HEK293 (cell line): ENCODE results near the gene CENPS.

ENCODE experiments used
- BCL11A ChIP-seq: fragments of 450-650 bp; formaldehyde crosslinking; IDR thresholded peaks from 2 replicates; pipeline ENCODE4 v1.5.1; 2016; ENCODE audit warnings: low read depth, missing biosample characterization, missing genetic modification characterization
- KLF1 ChIP-seq: fragments of 450-650 bp; formaldehyde crosslinking; IDR thresholded peaks from 2 replicates; pipeline ENCODE4 v1.5.1; 2016; ENCODE audit warnings: missing biosample characterization, missing genetic modification characterization
- SALL2 ChIP-seq: fragments of 450-650 bp; formaldehyde crosslinking; IDR thresholded peaks from 2 replicates; pipeline ENCODE4 v1.5.0; 2017; ENCODE audit warnings: missing biosample characterization, mild to moderate bottlenecking, missing genetic modification characterization, borderline replicate concordance
- SCRT2 ChIP-seq: fragments of 450-650 bp; formaldehyde crosslinking; IDR thresholded peaks from 2 replicates; pipeline ENCODE4 v1.5.1; 2016; ENCODE audit warnings: missing biosample characterization, missing genetic modification characterization
- TCF7L2 ChIP-seq: IDR thresholded peaks from 2 replicates; pipeline ENCODE4 v1.6.1; 2011; ENCODE audit warnings: low read depth, mild to moderate bottlenecking, inconsistent platforms, low read length, moderate library complexity, borderline replicate concordance
- TSHZ1 ChIP-seq: fragments of 450-650 bp; formaldehyde crosslinking; IDR thresholded peaks from 2 replicates; pipeline ENCODE4 v1.5.1; 2016; ENCODE audit warnings: missing biosample characterization, missing genetic modification characterization, borderline replicate concordance
- ZBTB17 ChIP-seq: fragments of 450-650 bp; formaldehyde crosslinking; IDR thresholded peaks from 2 replicates; pipeline ENCODE4 v1.5.1; 2016; ENCODE audit warnings: missing biosample characterization, missing genetic modification characterization
- ZBTB21 ChIP-seq: fragments of 450-650 bp; formaldehyde crosslinking; IDR thresholded peaks from 2 replicates; pipeline ENCODE4 v1.5.1; 2017; ENCODE audit warnings: missing biosample characterization, missing genetic modification characterization
- ZBTB49 ChIP-seq: fragments of 450-650 bp; formaldehyde crosslinking; IDR thresholded peaks from 2 replicates; pipeline ENCODE4 v1.5.1; 2016; ENCODE audit warnings: missing biosample characterization, missing genetic modification characterization, low read depth
- ZBTB6 ChIP-seq: fragments of 450-650 bp; formaldehyde crosslinking; IDR thresholded peaks from 2 replicates; pipeline ENCODE4 v1.5.1; 2017; ENCODE audit warnings: missing biosample characterization, missing genetic modification characterization
- ZBTB8A ChIP-seq: fragments of 450-650 bp; formaldehyde crosslinking; IDR thresholded peaks from 2 replicates; pipeline ENCODE4 v1.5.1; 2016; ENCODE audit warnings: missing biosample characterization, missing genetic modification characterization
- ZFP69B ChIP-seq: fragments of 450-650 bp; formaldehyde crosslinking; IDR thresholded peaks from 2 replicates; pipeline ENCODE4 v1.5.1; 2016; ENCODE audit warnings: missing biosample characterization, missing genetic modification characterization
- ZNF112 ChIP-seq: fragments of 450-650 bp; formaldehyde crosslinking; IDR thresholded peaks from 2 replicates; pipeline ENCODE4 v1.5.0; 2017; ENCODE audit warnings: missing biosample characterization, missing genetic modification characterization
- ZNF174 ChIP-seq: fragments of 450-650 bp; formaldehyde crosslinking; IDR thresholded peaks from 2 replicates; pipeline ENCODE4 v1.5.0; 2017; ENCODE audit warnings: missing biosample characterization, mild to moderate bottlenecking, missing genetic modification characterization
- ZNF19 ChIP-seq: fragments of 450-650 bp; formaldehyde crosslinking; IDR thresholded peaks from 2 replicates; pipeline ENCODE4; 2016; ENCODE audit warnings: missing biosample characterization, missing genetic modification characterization, low read depth
- ZNF366 ChIP-seq: fragments of 450-650 bp; formaldehyde crosslinking; conservative IDR thresholded peaks from 2 replicates; pipeline ENCODE4 v1.5.1; 2016; ENCODE audit warnings: missing biosample characterization, missing genetic modification characterization
- ZNF426 ChIP-seq: fragments of 450-650 bp; formaldehyde crosslinking; IDR thresholded peaks from 2 replicates; pipeline ENCODE4 v1.5.1; 2017; ENCODE audit warnings: missing biosample characterization, missing genetic modification characterization, mild to moderate bottlenecking, inconsistent platforms, moderate library complexity
- ZNF529 ChIP-seq: fragments of 450-650 bp; formaldehyde crosslinking; IDR thresholded peaks from 2 replicates; pipeline ENCODE4 v1.5.1; 2017; ENCODE audit warnings: missing genetic modification characterization, missing biosample characterization; ENCODE audit not compliant: insufficient replicate concordance
- ZNF530 ChIP-seq: fragments of 450-650 bp; formaldehyde crosslinking; IDR thresholded peaks from 2 replicates; pipeline ENCODE4 v1.5.1; 2016; ENCODE audit warnings: low read depth, missing biosample characterization, missing genetic modification characterization
- ZNF560 ChIP-seq: fragments of 450-650 bp; formaldehyde crosslinking; IDR thresholded peaks from 2 replicates; pipeline ENCODE4 v1.5.1; 2017; ENCODE audit warnings: missing biosample characterization, missing genetic modification characterization, borderline replicate concordance
- ZNF626 ChIP-seq: fragments of 450-650 bp; sonication (Bioruptor Pico); formaldehyde crosslinking; IDR thresholded peaks from 2 replicates; pipeline ENCODE4 v1.5.1; 2018; ENCODE audit warnings: missing biosample characterization, missing genetic modification characterization, inconsistent platforms
- ZNF747 ChIP-seq: fragments of 450-650 bp; formaldehyde crosslinking; IDR thresholded peaks from 2 replicates; pipeline ENCODE4 v1.5.1; 2016; ENCODE audit warnings: missing biosample characterization, missing genetic modification characterization
- ZNF76 ChIP-seq: fragments of 450-650 bp; formaldehyde crosslinking; IDR thresholded peaks from 2 replicates; pipeline ENCODE4; 2016; ENCODE audit warnings: low read depth, missing biosample characterization, missing genetic modification characterization, borderline replicate concordance
- ZNF777 ChIP-seq: fragments of 450-650 bp; formaldehyde crosslinking; IDR thresholded peaks from 2 replicates; pipeline ENCODE4 v1.5.1; 2017; ENCODE audit warnings: missing biosample characterization, missing genetic modification characterization, borderline replicate concordance
- TF ChIP-seq, protein P1 (sequence below): fragments of 450-650 bp; formaldehyde crosslinking; IDR thresholded peaks from 2 replicates; pipeline ENCODE4 v1.5.1; 2017; ENCODE audit warnings: missing biosample characterization, mild to moderate bottlenecking, missing genetic modification characterization, moderate library complexity
- TF ChIP-seq, protein P2 (sequence below): fragments of 450-650 bp; formaldehyde crosslinking; IDR thresholded peaks from 2 replicates; pipeline ENCODE4 v1.5.0; 2017; ENCODE audit warnings: missing biosample characterization, missing genetic modification characterization, borderline replicate concordance
- TF ChIP-seq, protein P3 (sequence below): fragments of 450-650 bp; formaldehyde crosslinking; IDR thresholded peaks from 2 replicates; pipeline ENCODE4 v1.5.1; 2016; ENCODE audit warnings: missing biosample characterization, missing genetic modification characterization

CENPS gene

DNA sequence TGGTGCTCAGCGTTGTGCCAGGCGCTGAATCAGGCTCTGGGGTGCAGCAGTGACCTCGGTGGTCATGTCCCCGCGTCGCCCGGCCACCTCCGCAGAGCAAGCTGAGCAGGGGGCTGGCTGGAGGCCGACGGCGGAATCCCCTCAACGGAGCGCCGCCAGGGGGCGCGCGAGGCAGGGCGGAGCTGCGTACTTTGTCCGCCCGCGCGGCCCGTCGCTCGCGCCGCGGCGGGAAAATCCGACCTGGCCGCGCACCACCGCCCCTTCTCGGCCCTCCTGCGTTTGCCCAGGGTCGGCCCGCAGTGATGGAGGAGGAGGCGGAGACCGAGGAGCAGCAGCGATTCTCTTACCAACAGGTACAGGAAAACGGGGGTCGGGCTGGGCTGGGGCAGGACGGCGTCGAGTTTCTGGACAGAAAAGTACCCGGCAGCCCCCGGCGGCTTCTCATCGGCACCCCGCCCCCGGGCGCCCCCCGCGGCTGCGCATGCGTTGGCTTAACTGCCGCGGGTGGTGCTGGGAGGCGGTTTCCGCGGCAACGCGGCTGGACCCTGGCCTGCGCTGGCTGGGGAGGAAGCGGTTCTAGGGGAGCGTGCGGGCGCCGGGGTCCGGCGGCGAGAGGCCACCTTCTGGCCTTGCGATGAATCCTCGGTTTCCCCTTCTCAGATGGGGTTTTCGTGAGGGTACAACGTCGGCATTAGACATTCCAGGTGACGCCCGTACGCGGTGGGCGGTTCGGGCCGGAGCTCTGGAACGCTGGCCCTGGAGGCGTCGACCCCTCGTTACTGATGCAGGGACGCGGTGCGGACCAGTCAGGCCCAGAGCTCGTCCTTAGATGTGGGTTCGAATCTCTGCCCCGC, at the start of gene CENPS (continued):
- peak; percentile 90 for TF ChIP-seq ZNF76
- peak; percentile 66 for TF ChIP-seq ZFP69B (tag by site-specific recombination)
- no peak for TF ChIP-seq ZNF19 (tag by site-specific recombination)
- no peak for TF ChIP-seq ZNF530
- TF ChIP-seq, protein P1, sequence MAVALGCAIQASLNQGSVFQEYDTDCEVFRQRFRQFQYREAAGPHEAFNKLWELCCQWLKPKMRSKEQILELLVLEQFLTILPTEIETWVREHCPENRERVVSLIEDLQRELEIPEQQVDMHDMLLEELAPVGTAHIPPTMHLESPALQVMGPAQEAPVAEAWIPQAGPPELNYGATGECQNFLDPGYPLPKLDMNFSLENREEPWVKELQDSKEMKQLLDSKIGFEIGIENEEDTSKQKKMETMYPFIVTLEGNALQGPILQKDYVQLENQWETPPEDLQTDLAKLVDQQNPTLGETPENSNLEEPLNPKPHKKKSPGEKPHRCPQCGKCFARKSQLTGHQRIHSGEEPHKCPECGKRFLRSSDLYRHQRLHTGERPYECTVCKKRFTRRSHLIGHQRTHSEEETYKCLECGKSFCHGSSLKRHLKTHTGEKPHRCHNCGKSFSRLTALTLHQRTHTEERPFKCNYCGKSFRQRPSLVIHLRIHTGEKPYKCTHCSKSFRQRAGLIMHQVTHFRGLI, result peak; percentile 78
- TF ChIP-seq, protein P2, sequence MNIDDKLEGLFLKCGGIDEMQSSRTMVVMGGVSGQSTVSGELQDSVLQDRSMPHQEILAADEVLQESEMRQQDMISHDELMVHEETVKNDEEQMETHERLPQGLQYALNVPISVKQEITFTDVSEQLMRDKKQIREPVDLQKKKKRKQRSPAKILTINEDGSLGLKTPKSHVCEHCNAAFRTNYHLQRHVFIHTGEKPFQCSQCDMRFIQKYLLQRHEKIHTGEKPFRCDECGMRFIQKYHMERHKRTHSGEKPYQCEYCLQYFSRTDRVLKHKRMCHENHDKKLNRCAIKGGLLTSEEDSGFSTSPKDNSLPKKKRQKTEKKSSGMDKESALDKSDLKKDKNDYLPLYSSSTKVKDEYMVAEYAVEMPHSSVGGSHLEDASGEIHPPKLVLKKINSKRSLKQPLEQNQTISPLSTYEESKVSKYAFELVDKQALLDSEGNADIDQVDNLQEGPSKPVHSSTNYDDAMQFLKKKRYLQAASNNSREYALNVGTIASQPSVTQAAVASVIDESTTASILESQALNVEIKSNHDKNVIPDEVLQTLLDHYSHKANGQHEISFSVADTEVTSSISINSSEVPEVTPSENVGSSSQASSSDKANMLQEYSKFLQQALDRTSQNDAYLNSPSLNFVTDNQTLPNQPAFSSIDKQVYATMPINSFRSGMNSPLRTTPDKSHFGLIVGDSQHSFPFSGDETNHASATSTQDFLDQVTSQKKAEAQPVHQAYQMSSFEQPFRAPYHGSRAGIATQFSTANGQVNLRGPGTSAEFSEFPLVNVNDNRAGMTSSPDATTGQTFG (tag by site-specific recombination), result no peak
- no peak for TF ChIP-seq SALL2
- TF ChIP-seq ZBTB49 (tag by site-specific recombination), result no peak
- no peak for TF ChIP-seq ZNF560
- no peak for TF ChIP-seq ZNF174 (tag by site-specific recombination)
- TF ChIP-seq, protein P3, sequence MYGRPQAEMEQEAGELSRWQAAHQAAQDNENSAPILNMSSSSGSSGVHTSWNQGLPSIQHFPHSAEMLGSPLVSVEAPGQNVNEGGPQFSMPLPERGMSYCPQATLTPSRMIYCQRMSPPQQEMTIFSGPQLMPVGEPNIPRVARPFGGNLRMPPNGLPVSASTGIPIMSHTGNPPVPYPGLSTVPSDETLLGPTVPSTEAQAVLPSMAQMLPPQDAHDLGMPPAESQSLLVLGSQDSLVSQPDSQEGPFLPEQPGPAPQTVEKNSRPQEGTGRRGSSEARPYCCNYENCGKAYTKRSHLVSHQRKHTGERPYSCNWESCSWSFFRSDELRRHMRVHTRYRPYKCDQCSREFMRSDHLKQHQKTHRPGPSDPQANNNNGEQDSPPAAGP (tag by site-specific recombination), result peak; percentile 92
- TF ChIP-seq ZBTB17, result peak; percentile 63; the same call in 1 of the 2 replicates
- TF ChIP-seq TCF7L2, result no peak
- no peak for TF ChIP-seq ZNF426 (tag by site-specific recombination)
- TF ChIP-seq ZNF529 (tag by site-specific recombination), result no peak
- TF ChIP-seq ZBTB8A, result peak; percentile 51
- TF ChIP-seq BCL11A (tag by site-specific recombination), result peak; percentile 71; the same call in 1 of the 2 replicates
- peak; percentile 84 for TF ChIP-seq KLF1
- no peak for TF ChIP-seq ZNF777 (tag by site-specific recombination)
- TF ChIP-seq SCRT2, result peak; percentile 83
- TF ChIP-seq ZBTB6 (tag by site-specific recombination), result peak; percentile 63; the same call in 1 of the 2 replicates
- no peak for TF ChIP-seq ZNF366
- TF ChIP-seq TSHZ1 (tag by site-specific recombination), result no peak; the same call in 1 of the 2 replicates
- no peak for TF ChIP-seq ZNF112 (tag by site-specific recombination)
- no peak for TF ChIP-seq ZNF747 (tag by site-specific recombination)
- TF ChIP-seq ZBTB21 (tag by site-specific recombination), result no peak
- TF ChIP-seq ZNF626, result no peak
